OCI-LY1 (cell line): ENCODE results near the gene GRIN3B.

Source experiments
- H2AFZ ChIP-seq: fragments of 200-600 bp; sonication (generic), shearing (Covaris generic); 2 replicates; pipeline ENCODE4 v1.6.0; 2014; ENCODE audit warnings: antibody characterized with exemption, mild to moderate bottlenecking, low read length
- H3F3A ChIP-seq: fragments of 200-600 bp; sonication (generic), shearing (Covaris generic); 2 replicates; pipeline ENCODE4 v1.6.0; 2014; ENCODE audit warnings: mild to moderate bottlenecking, antibody characterized with exemption, low read length, moderate library complexity; ENCODE audit not compliant: insufficient read depth
- H3K27ac ChIP-seq: fragments of 200-600 bp; sonication (generic); 2 replicates; pipeline ENCODE4 v1.5.1; 2014; ENCODE audit warnings: low read length, mixed run types, mild to moderate bottlenecking, low read depth; ENCODE audit not compliant: poor library complexity, severe bottlenecking
- H3K27me3 ChIP-seq: fragments of 200-600 bp; sonication (generic); 2 replicates; pipeline ENCODE4 v1.6.0; 2014; ENCODE audit warnings: antibody characterized with exemption, mild to moderate bottlenecking, low read length, moderate library complexity; ENCODE audit not compliant: insufficient read depth
- H3K36me3 ChIP-seq: fragments of 200-600 bp; sonication (generic); 2 replicates; pipeline ENCODE4 v1.6.1; 2014; ENCODE audit warnings: mild to moderate bottlenecking, antibody characterized with exemption, low read length, moderate library complexity, mixed read lengths; ENCODE audit not compliant: insufficient read depth
- H3K4me1 ChIP-seq: fragments of 200-600 bp; sonication (generic); 2 replicates; pipeline ENCODE4 v1.5.1; 2014; ENCODE audit warnings: mild to moderate bottlenecking, low read length, moderate library complexity; ENCODE audit not compliant: insufficient read depth, severe bottlenecking
- H3K4me2 ChIP-seq: fragments of 200-600 bp; sonication (generic), shearing (Covaris generic); 2 replicates; pipeline ENCODE4 v1.6.1; 2014; ENCODE audit warnings: low read length
- H3K4me3 ChIP-seq: fragments of 200-600 bp; sonication (generic); 2 replicates; pipeline ENCODE4 v1.5.1; 2014; ENCODE audit warnings: low read length, low read depth, mild to moderate bottlenecking, mixed read lengths; ENCODE audit not compliant: poor library complexity, severe bottlenecking
- H3K79me2 ChIP-seq: fragments of 200-600 bp; shearing (Covaris generic); 2 replicates; pipeline ENCODE4 v1.6.1; 2016; ENCODE audit warnings: mixed run types, low read length, mixed read lengths; ENCODE audit not compliant: insufficient read depth
- H3K9ac ChIP-seq: fragments of 200-600 bp; sonication (generic), shearing (Covaris generic); 2 replicates; pipeline ENCODE4 v1.6.1; 2014; ENCODE audit warnings: mild to moderate bottlenecking, low read length, mixed read lengths
- H3K9me2 ChIP-seq: fragments of 200-600 bp; sonication (generic), shearing (Covaris generic); 2 replicates; pipeline ENCODE4 v1.6.1; 2014; ENCODE audit warnings: low read depth, mild to moderate bottlenecking, low read length, mixed read lengths
- H3K9me3 ChIP-seq: fragments of 200-600 bp; shearing (Covaris generic); 2 replicates; pipeline ENCODE4 v1.6.1; 2014; ENCODE audit warnings: low read length, mixed read lengths
- H4K20me1 ChIP-seq: fragments of 200-600 bp; sonication (generic), shearing (Covaris generic); 2 replicates; pipeline ENCODE4 v1.6.0; 2016; ENCODE audit warnings: mild to moderate bottlenecking, low read length; ENCODE audit not compliant: insufficient read depth
- CTCF ChIP-seq: fragments of 200-600 bp; sonication (generic), shearing (Covaris generic); IDR thresholded peaks from 2 replicates; pipeline ENCODE4 v1.5.1; 2017; ENCODE audit warnings: mild to moderate bottlenecking, antibody characterized with exemption, low read length, moderate library complexity, mixed read lengths
- EZH2 ChIP-seq: fragments of 200-600 bp; sonication (generic), shearing (Covaris generic); IDR thresholded peaks from 2 replicates; pipeline ENCODE4 v1.8.0; 2017; ENCODE audit warnings: borderline replicate concordance, mixed run types, mild to moderate bottlenecking, antibody characterized with exemption, low read length, moderate library complexity, mixed read lengths

Gene GRIN3B

GRCh38 chr19:1052349-1052975 is 52.2 kb downstream of the GRIN3B start:
- Histone ChIP-seq H3K9me2 (no peaks in the 10 kb centered on the region), H3K27ac (no peak overlapping the region), H3K4me3 (no peak overlapping the region), H3F3A (no peaks in the 10 kb centered on the region), H3K27me3 (no peaks in the 10 kb centered on the region), H3K9me3 (no peaks in the 10 kb centered on the region), H3K9ac (no peak overlapping the region), H2AFZ (no peak overlapping the region), H3K4me1 (peaks cover 5% of the 10 kb centered on the region), H3K36me3 (peaks cover 31% of the 10 kb centered on the region; the same call in 1 of the 2 replicates), H4K20me1 (no peaks in the 10 kb centered on the region), H3K79me2 (no peaks in the 10 kb centered on the region), H3K4me2 (no peak overlapping the region)
- TF ChIP-seq EZH2 (no peak), CTCF (no peak)

GRCh38 chr19:1053176-1054101 is 53.2 kb downstream of the GRIN3B start:
- Histone ChIP-seq H3K27ac (no peak overlapping the region), H3K36me3 (peaks cover 33% of the 10 kb centered on the region; the same call in 1 of the 2 replicates), H4K20me1 (no peaks in the 10 kb centered on the region), H3K9ac (no peak overlapping the region), H3K9me3 (no peaks in the 10 kb centered on the region), H3K9me2 (no peaks in the 10 kb centered on the region), H3K4me3 (no peak overlapping the region), H3K4me1 (peaks cover 4% of the 10 kb centered on the region), H3F3A (no peaks in the 10 kb centered on the region), H3K4me2 (no peak overlapping the region), H3K27me3 (no peaks in the 10 kb centered on the region), H2AFZ (no peak overlapping the region), H3K79me2 (no peaks in the 10 kb centered on the region)
- TF ChIP-seq EZH2 = no peak
- no peak for TF ChIP-seq CTCF

- Histone ChIP-seq H2AFZ (no peak overlapping the region), H3K9me3 (no peaks in the 10 kb centered on the region), H3K4me1 (peaks cover 4% of the 10 kb centered on the region), H3F3A (no peaks in the 10 kb centered on the region), H3K27me3 (no peaks in the 10 kb centered on the region), H3K4me2 (no peak overlapping the region), H3K4me3 (no peak overlapping the region), H3K9me2 (no peaks in the 10 kb centered on the region), H3K9ac (no peak overlapping the region), H3K36me3 (peaks cover 38% of the 10 kb centered on the region; the same call in 1 of the 2 replicates), H4K20me1 (no peaks in the 10 kb centered on the region), H3K27ac (no peak overlapping the region), H3K79me2 (no peaks in the 10 kb centered on the region)
- TF ChIP-seq EZH2 = no peak
These were observed 54.1 kb downstream of the GRIN3B start for GRCh38 chr19:1054102-1055027.
